GM21576 (cell line): Measurements from ENCODE around the gene EFCAB12.
"Not testable (repeated sequence)": the region's sequence is repeated elsewhere in the genome, so short reads cannot be mapped to it uniquely, and the experiment has no call there.

Experiments
- ATAC-seq: cut with Tn5 transposase; IDR thresholded peaks from one replicate; pipeline ENCODE4 v1.9.1; 2021; ENCODE audit warnings: mild to moderate bottlenecking, moderate library complexity; ENCODE audit not compliant: unreplicated experiment

Gene EFCAB12

GRCh38 chr3:129421988-129422745 is 6.3 kb downstream of the EFCAB12 start:
- no peak for ATAC-seq

- no peak for ATAC-seq
Measured at GRCh38 chr3:129421236-129421883, 7.1 kb downstream of the EFCAB12 start.

DNA sequence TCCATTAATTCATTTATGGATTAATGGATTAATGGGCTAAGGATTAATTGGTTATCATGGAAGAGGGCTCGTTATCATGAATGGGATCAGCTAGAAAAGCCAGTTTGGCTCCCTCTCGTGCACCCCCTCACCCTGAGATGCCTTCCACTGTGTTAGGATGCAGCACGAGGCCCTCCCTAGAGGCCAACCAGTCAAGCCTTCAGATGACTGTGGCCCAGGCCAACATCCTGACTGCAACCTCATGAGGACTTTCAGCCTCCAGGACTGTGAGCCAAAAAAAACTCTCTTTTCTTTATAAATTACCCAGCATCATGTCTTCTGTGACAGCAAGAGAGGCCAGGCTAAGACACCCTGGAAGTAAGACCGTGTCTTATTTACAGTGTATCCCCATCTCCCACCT is 9.0 kb downstream of the EFCAB12 start:
- no peak for ATAC-seq

GRCh38 chr3:129418041-129418973 is 10.1 kb downstream of the EFCAB12 start:
- ATAC-seq = no peak

DNA sequence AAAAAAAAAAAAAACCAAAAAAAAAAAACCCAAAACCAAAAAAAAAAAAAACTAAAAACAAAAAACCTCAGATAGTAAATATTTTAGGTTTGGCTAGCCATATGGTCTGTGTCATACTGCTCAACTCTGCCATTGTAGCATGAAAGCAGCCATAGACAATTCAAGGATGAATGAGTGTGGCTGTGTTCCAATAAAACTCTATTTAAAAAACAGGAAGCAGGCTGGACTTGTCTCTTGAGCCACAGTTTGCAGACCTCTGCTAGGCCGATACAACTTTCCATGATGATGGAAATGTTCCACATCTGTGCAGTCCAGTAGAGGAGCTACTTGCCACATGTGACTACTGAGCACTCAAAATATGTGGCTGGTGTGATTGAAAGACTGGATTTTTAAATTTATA is 11.1 kb downstream of the EFCAB12 start:
- no peak for ATAC-seq

DNA sequence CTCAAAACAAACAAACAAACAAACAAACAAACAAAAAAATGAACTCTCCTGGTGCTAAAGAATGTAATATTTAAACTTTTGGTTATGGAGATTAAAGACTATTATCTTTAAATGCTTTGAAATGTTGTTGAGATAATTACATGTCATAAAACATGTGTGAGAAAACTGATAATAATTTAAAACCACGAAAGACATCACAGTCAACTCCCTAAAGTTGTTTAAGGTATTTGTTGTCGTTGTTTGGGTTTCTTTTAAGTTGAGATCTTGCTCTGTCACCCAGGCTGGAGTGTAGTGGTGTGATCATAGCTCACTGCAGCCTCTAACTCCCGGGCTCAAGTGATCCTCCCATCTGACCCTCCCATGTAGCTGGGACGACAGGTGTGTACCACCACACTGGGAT is 12.0 kb downstream of the EFCAB12 start:
- ATAC-seq = no peak

GRCh38 chr3:129415830-129416229 is 12.6 kb downstream of the EFCAB12 start:
- no peak for ATAC-seq

GRCh38 chr3:129415378-129415777 is 13.1 kb downstream of the EFCAB12 start:
- no peak for ATAC-seq

GRCh38 chr3:129413687-129414506 is 14.5 kb downstream of the EFCAB12 start:
- ATAC-seq = no peak

DNA sequence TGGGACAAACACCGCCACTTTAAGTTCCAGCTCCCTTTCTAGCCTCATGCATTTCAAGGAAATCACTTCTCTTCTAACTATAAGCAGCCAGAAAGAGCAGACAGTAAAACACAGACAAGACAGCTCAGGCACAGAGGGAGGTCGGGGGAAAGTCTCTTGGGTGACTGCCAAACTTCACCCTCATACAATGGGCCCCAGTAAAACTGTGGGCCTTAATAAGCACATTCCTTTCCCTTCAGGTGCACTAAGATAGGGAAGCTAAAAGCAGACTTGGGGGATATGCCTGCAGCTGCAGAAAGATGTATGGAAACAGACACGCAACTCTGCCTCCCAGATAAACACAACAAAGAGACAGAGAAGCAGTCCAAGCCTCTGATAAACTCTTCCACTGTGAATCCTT is 15.2 kb downstream of the EFCAB12 start:
- ATAC-seq = not testable (repeated sequence)

GRCh38 chr3:129412542-129413198 is 15.8 kb downstream of the EFCAB12 start:
- ATAC-seq = no peak

DNA sequence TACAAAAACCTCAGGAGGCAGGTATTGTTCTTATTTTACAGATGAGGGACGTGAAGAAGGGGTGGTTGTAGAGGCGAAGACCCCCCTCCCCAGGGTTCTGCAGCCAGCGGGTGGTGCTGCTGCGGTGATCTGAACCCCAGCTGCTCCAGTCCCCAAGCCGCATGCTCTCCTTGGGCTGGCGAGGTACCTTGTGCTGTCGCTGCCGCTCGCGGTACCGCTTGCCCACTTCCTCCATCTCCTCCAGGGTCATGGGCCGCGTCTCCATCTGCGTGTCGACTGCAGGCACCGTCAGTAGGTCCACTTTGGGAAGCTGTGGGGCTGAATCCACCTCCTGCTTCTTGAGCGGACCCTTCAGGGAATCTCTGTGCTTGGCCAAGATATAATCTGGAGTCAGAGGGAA is 17.5 kb downstream of the EFCAB12 start:
- no peak for ATAC-seq

DNA sequence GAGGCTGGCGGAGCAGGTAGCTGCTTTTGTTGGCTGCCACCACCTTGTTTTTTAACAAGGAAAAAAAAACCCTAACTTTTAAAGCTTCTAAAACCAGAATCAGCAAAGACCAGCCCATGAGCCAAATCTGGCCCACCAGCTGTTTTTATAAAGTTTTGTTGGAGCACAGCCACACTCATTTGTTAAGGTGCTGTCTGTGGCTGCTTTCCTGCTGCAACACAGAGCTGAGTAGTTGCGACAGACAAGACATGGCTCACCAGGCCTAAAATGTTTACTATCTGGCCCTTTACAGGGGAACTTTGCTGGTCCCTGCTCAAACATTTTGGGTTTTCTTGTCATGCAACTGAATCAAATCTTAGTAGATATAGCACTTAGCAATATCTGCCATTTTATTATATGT is 18.9 kb downstream of the EFCAB12 start:
- no peak for ATAC-seq

DNA sequence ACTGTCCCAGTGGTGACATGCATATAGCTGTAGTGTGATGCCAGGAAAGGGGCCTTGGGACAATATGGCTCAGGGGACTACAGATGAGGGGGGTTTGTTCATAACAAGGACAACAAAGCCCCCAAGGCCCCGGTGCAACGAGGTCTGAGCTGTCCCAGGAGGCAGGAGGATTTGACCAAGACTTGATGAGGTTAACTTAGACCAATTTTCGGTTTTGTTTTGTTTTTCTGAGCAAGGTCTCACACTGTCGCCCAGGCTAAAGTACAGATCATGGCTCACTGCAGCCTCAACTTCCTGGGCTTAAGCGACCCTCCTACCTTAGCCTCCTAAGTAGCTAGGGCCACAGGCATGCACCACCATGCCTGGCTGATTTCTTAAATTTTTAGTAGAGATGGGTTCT is 23.8 kb downstream of the EFCAB12 start:
- no peak for ATAC-seq

DNA sequence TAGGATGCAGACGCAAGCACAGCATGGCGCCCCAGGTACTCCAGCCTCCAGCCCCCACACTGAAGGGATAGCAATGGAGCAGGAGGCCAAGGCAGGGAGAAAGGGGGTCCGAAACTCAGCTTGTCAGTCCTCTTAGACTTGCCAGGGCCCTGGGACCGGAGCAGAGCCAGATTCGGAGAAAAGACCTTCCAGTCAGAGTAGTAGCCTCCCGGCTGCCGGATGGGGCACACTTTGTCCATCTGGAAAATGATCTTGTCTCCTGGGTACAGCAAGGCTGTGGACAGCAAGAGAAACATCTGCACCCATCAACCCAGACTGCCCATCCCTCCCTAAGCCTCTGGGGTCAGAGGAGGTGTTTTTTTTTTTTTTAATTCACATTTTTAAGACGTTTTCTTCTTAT is 24.3 kb downstream of the EFCAB12 start:
- no peak for ATAC-seq

- no peak for ATAC-seq
Measured at GRCh38 chr3:129403450-129403849, 25.0 kb downstream of the EFCAB12 start.

- no peak for ATAC-seq
Measured at GRCh38 chr3:129402616-129403015, 25.8 kb downstream of the EFCAB12 start.

DNA sequence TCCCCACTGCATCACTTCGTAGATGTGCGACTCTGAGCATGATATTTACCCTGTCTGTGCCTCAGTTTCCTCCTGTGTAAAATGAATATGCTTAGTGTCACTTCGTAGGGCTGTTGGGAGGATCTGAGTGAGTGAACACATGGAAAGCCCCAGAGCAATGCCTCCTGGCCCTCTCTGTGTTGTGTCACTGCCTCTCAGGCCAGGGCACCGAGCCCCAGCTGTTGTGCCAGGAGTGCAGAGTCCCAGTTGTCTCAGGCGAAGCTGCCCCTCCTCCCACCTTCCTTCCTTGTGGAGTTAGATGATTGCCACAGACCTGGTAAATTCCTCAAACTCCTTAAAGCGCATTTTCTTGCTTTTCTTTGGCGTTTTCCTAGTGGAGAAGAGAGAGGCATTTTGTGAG is 26.2 kb downstream of the EFCAB12 start:
- ATAC-seq = no peak

DNA sequence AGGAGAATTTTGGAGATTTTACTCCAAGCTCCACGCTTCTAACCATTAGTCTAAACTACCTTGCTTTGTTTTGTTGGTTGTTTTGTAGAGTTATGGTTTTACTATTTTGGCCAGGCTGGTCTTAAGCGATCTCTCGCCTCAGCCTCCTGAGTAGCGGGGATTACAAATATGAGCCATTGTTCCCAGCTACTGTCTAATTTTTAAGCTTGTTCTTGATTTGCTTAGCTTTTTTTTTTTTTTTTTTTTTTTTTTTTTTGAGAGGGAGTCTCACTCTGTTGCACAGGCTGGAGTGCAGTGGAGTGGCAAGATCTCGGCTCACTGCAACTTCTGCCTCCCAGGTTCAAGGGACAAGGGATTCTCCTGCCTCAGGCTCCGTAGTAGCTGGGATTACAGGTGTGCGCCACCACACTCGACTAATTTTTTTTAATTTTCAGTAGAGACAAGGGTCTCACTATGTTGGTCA is 28.5 kb downstream of the EFCAB12 start:
- peak; percentile 7 for ATAC-seq
